OCI-LY1 (cell line): Measurements from ENCODE around the gene FAM107B.

Source experiments
- H2AFZ ChIP-seq: fragments of 200-600 bp; sonication (generic), shearing (Covaris generic); 2 replicates; pipeline ENCODE4 v1.6.0; 2014; ENCODE audit warnings: antibody characterized with exemption, mild to moderate bottlenecking, low read length
- H3F3A ChIP-seq: fragments of 200-600 bp; sonication (generic), shearing (Covaris generic); 2 replicates; pipeline ENCODE4 v1.6.0; 2014; ENCODE audit warnings: mild to moderate bottlenecking, antibody characterized with exemption, low read length, moderate library complexity; ENCODE audit not compliant: insufficient read depth
- H3K27ac ChIP-seq: fragments of 200-600 bp; sonication (generic); 2 replicates; pipeline ENCODE4 v1.5.1; 2014; ENCODE audit warnings: low read length, mixed run types, mild to moderate bottlenecking, low read depth; ENCODE audit not compliant: poor library complexity, severe bottlenecking
- H3K27me3 ChIP-seq: fragments of 200-600 bp; sonication (generic); 2 replicates; pipeline ENCODE4 v1.6.0; 2014; ENCODE audit warnings: antibody characterized with exemption, mild to moderate bottlenecking, low read length, moderate library complexity; ENCODE audit not compliant: insufficient read depth
- H3K36me3 ChIP-seq: fragments of 200-600 bp; sonication (generic); 2 replicates; pipeline ENCODE4 v1.6.1; 2014; ENCODE audit warnings: mild to moderate bottlenecking, antibody characterized with exemption, low read length, moderate library complexity, mixed read lengths; ENCODE audit not compliant: insufficient read depth
- H3K4me1 ChIP-seq: fragments of 200-600 bp; sonication (generic); 2 replicates; pipeline ENCODE4 v1.5.1; 2014; ENCODE audit warnings: mild to moderate bottlenecking, low read length, moderate library complexity; ENCODE audit not compliant: insufficient read depth, severe bottlenecking
- H3K4me2 ChIP-seq: fragments of 200-600 bp; sonication (generic), shearing (Covaris generic); 2 replicates; pipeline ENCODE4 v1.6.1; 2014; ENCODE audit warnings: low read length
- H3K4me3 ChIP-seq: fragments of 200-600 bp; sonication (generic); 2 replicates; pipeline ENCODE4 v1.5.1; 2014; ENCODE audit warnings: low read length, low read depth, mild to moderate bottlenecking, mixed read lengths; ENCODE audit not compliant: poor library complexity, severe bottlenecking
- H3K79me2 ChIP-seq: fragments of 200-600 bp; shearing (Covaris generic); 2 replicates; pipeline ENCODE4 v1.6.1; 2016; ENCODE audit warnings: mixed run types, low read length, mixed read lengths; ENCODE audit not compliant: insufficient read depth
- H3K9ac ChIP-seq: fragments of 200-600 bp; sonication (generic), shearing (Covaris generic); 2 replicates; pipeline ENCODE4 v1.6.1; 2014; ENCODE audit warnings: mild to moderate bottlenecking, low read length, mixed read lengths
- H3K9me2 ChIP-seq: fragments of 200-600 bp; sonication (generic), shearing (Covaris generic); 2 replicates; pipeline ENCODE4 v1.6.1; 2014; ENCODE audit warnings: low read depth, mild to moderate bottlenecking, low read length, mixed read lengths
- H3K9me3 ChIP-seq: fragments of 200-600 bp; shearing (Covaris generic); 2 replicates; pipeline ENCODE4 v1.6.1; 2014; ENCODE audit warnings: low read length, mixed read lengths
- H4K20me1 ChIP-seq: fragments of 200-600 bp; sonication (generic), shearing (Covaris generic); 2 replicates; pipeline ENCODE4 v1.6.0; 2016; ENCODE audit warnings: mild to moderate bottlenecking, low read length; ENCODE audit not compliant: insufficient read depth
- EZH2 ChIP-seq: fragments of 200-600 bp; sonication (generic), shearing (Covaris generic); IDR thresholded peaks from 2 replicates; pipeline ENCODE4 v1.8.0; 2017; ENCODE audit warnings: borderline replicate concordance, mixed run types, mild to moderate bottlenecking, antibody characterized with exemption, low read length, moderate library complexity, mixed read lengths
- TF ChIP-seq, protein P1 (sequence below): fragments of 200-600 bp; sonication (generic), shearing (Covaris generic); IDR thresholded peaks from 2 replicates; pipeline ENCODE4 v1.5.1; 2017; ENCODE audit warnings: mild to moderate bottlenecking, antibody characterized with exemption, low read length, moderate library complexity, mixed read lengths

Gene FAM107B

GRCh38 chr10:14616465-14616864, 158.2 kb downstream of the FAM107B start:
- Histone ChIP-seq H3K4me1 (peaks cover 27% of the 10 kb centered on the region), H3K4me3 (no peak overlapping the region), H4K20me1 (no peaks in the 10 kb centered on the region), H3K79me2 (no peaks in the 10 kb centered on the region), H3K4me2 (no peak overlapping the region), H3K9ac (no peak overlapping the region; the same call in 1 of the 2 replicates), H2AFZ (peak overlapping the region; percentile 78; the same call in 1 of the 2 replicates), H3F3A (no peaks in the 10 kb centered on the region), H3K9me2 (no peaks in the 10 kb centered on the region), H3K27ac (no peak overlapping the region), H3K36me3 (no peaks in the 10 kb centered on the region), H3K9me3 (no peaks in the 10 kb centered on the region), H3K27me3 (no peaks in the 10 kb centered on the region)
- TF ChIP-seq, protein P1, sequence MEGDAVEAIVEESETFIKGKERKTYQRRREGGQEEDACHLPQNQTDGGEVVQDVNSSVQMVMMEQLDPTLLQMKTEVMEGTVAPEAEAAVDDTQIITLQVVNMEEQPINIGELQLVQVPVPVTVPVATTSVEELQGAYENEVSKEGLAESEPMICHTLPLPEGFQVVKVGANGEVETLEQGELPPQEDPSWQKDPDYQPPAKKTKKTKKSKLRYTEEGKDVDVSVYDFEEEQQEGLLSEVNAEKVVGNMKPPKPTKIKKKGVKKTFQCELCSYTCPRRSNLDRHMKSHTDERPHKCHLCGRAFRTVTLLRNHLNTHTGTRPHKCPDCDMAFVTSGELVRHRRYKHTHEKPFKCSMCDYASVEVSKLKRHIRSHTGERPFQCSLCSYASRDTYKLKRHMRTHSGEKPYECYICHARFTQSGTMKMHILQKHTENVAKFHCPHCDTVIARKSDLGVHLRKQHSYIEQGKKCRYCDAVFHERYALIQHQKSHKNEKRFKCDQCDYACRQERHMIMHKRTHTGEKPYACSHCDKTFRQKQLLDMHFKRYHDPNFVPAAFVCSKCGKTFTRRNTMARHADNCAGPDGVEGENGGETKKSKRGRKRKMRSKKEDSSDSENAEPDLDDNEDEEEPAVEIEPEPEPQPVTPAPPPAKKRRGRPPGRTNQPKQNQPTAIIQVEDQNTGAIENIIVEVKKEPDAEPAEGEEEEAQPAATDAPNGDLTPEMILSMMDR = no peak
- no peak for TF ChIP-seq EZH2

- Histone ChIP-seq H3K79me2 (no peaks in the 10 kb centered on the region), H3F3A (no peaks in the 10 kb centered on the region), H3K27me3 (no peaks in the 10 kb centered on the region), H3K4me2 (no peak overlapping the region), H4K20me1 (no peaks in the 10 kb centered on the region), H3K27ac (no peak overlapping the region), H3K9ac (no peak overlapping the region), H3K9me2 (no peaks in the 10 kb centered on the region), H3K4me3 (no peak overlapping the region), H2AFZ (peak overlapping the region; percentile 59; the same call in 1 of the 2 replicates), H3K4me1 (peaks cover 36% of the 10 kb centered on the region), H3K9me3 (no peaks in the 10 kb centered on the region), H3K36me3 (no peaks in the 10 kb centered on the region)
- no peak for TF ChIP-seq EZH2
- TF ChIP-seq, protein P1 = no peak
Observed at GRCh38 chr10:14613588-14613920, 161.1 kb downstream of the FAM107B start.

DNA sequence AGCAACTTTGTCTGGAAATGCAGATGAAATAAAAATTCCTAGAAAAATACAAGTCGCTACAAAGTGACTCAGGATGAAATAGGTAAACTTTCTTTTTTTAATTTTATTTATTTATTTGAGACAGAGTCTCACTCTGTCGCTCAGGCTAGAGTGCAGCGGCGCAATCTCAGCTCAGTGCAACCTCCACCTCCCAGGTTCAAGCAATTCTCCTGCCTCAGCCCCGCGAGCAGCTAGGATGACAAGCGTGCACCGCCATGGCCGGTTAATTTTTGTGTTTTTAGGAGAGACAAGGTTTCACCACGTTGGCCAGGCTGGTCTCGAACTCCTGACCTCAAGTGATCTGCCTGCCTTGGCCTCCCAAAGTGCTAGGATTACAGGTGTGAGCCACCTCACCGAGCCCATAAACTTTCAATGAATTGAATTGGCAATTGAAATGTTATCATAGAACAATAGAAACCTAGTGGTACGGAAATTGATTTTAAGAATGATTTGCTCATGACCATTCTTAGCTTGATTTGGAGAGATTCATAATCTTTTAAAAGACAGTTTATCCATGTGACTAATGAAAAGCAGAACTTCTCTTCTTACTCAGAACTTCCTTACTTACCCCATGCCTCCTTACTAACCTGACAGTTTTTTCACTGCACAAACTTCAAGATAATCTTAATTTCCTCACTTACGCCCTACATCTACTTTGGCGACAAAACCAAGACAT, 161.7 kb downstream of the FAM107B start:
- no peak overlapping the region for H3K27ac ChIP-seq
- no peak overlapping the region for H3K9ac ChIP-seq

More for the DNA sequence above, 161.7 kb downstream of the FAM107B start:
- Histone ChIP-seq H3K27me3 (no peaks in the 10 kb centered on the region), H3K9me2 (no peaks in the 10 kb centered on the region), H2AFZ (peak overlapping the region; percentile 59; the same call in 1 of the 2 replicates), H3K79me2 (no peaks in the 10 kb centered on the region), H3F3A (no peaks in the 10 kb centered on the region), H3K4me3 (no peak overlapping the region), H4K20me1 (no peaks in the 10 kb centered on the region), H3K4me1 (peaks cover 41% of the 10 kb centered on the region), H3K9me3 (no peaks in the 10 kb centered on the region), H3K36me3 (no peaks in the 10 kb centered on the region), H3K4me2 (no peak overlapping the region)
- no peak for TF ChIP-seq EZH2
- TF ChIP-seq, protein P1 = no peak
